G401.6 (cell line): Measurements from ENCODE around the gene GCLC.

Experiments
- FAIRE-seq: peaks from 2 replicates; lab custom pipeline; 2012; peaks lifted over from hg19 to GRCh38; lab: Jason Lieb, UNC

GCLC gene

GRCh38 chr6:53523511-53524454 is 21.1 kb downstream of the GCLC start:
- FAIRE-seq = no peak

DNA sequence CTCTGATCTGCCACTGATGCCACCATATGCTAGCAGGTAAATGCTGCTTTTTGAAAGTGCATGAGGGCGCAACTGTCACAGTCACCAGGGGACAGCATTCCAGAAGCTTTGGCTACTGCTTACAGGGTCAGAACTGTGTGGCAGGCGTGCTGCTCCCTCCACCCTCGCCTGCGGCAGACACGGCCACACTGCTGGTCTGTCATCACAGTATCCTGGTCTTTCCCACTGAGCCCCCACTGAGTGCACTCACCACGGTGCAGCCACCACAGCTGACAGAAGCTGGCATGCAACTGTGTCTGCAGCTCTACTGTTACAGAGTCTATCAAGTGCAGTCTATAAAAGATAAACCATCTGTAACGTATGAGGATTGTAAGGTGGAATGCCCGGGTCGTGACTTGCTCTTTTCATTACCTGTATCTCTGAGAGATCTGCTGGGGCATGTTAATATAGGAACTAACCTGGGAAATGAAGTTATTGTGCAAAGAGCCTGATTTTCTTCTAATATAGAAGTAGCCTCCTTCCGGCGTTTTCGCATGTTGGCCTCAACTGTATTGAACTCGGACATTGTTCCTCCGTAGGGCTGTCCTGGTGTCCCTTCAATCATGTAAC is 24.5 kb downstream of the GCLC start:
- FAIRE-seq = no peak

DNA sequence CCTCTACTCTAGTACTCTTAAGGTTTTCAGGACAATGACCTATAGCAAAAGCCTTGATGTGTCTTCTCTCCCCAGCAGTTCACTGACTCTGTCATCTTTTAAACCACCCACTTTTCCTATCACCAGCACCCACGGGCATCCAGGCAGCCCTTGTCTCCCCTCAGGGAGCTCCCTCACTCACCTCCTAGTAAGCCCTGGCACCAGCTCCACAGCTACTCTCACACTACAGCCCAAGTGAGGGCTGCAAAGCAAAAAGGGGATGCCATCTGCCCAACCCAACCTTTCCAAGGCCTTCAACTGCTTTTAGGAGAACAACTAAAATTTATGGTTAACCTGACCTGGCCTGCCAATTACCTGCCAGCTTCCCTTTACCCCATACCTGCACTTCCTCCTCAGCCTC is 26.0 kb downstream of the GCLC start:
- FAIRE-seq = no peak

DNA sequence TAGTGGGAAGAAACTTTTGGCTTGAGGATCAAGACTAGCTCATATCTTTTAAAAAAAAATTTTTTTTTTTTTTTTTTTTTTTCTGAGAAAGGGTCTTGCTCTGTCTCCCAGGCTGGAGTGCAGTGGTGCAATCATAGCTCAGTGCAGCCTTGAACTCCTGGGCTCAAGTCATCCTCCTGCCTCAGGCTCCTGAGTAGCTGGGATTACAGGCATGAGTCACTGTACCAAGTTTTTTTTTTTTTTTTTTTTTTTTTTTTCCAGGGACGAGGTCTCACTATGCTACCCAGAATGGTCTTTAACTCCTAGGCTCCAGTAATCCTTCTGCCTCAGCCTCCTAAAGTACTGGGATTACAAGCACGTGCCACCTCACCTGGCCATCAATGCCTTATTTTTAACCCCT is 27.9 kb downstream of the GCLC start:
- FAIRE-seq = no peak

- no peak for FAIRE-seq
These were observed 30.2 kb downstream of the GCLC start for GRCh38 chr6:53514677-53515076.

DNA sequence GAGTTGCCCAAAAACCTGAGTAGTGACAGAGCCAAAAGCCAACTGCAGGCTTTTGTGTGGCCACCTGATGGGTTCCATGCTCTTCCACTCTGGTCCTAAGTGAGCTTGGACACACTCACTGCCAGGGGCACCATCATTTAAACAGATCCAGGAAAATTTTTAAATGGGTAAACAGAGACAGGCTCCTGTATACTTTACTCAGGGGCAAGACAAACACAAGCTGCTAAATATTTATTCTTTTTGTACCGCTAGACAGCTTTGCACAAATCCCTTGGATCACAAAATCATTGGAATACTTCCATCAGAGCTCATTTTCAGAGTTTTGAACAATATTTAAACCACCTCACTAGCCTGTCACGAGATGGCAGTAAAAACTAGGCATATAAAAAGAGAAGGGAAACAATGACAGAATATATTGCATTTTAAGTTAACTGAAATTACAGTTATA is 31.4 kb downstream of the GCLC start:
- no peak for FAIRE-seq

DNA sequence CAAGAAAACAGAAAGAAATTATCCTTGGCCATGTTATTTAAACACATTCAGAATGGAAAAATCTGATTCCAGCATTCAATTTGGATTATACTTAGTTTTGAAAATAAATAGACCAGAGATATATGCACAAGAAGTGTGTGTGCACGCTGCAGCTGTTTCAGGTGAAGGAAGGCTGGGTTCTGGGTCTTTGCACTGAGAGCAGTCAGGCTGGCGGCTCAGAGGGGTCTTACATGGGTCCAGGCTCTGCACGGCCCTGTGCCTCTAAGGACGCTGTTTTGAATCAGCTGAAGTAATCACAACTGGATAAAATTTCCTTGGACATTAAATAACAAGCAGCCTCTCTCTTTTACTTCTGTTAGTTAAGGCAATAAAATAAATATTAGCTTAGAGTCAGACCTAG is 31.8 kb downstream of the GCLC start:
- FAIRE-seq = no peak

DNA sequence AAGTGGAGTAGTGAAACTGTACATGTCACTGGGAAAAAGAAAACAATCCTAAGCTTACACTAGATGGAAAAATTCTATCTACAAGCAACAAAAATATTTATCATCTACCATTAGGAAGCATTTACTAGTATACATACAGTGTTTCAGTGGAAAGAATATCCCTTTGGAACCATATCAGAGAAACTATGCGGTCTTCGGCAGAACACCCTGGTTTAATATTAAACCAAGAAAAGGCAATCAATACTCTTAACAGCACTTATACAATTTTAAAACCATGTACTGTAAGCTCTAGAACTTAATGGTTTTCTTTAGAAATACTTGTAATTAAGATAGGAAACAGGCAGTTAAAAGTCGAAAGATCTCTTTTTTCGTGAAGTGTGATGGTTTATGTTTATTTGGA is 32.3 kb downstream of the GCLC start:
- no peak for FAIRE-seq

DNA sequence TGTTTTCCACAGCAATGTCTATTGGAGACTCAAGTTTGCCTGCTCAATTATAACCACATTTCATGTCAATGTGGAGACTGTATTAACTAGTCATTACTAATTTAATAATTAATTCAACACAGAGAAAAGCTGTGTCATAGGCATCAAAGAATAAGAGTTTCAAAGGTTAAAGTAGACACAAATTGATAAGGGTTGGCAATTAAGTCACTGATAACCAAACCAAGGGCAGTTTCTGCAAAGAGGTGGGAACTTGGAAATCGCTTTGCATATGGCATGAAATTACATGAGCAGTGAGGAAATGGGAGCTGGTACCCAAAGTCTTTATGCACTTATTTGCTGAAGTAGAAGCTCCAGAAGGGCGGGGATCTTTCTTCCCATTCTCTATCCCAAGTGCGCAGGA is 34.2 kb downstream of the GCLC start:
- no peak for FAIRE-seq

DNA sequence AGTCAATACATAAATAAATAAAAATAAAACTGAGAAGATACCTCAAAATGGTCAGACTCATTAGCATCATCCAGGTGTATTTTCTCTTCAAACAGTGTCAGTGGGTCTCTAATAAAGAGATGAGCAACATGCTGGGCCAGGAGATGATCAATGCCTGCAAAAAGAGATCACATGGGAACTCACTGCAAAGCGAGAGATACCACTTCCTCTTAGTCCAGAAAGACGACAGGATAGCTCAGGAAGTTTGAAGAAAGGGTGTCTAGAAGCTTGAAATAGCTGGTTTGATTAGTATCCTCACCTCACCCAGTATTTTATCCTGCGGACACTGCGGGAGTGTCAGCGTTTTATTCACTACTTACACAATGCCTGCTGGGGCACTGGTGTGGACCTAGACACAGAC is 38.0 kb downstream of the GCLC start:
- FAIRE-seq = no peak

GRCh38 chr6:53504512-53504911 is 40.4 kb downstream of the GCLC start:
- no peak for FAIRE-seq

- no peak for FAIRE-seq
These were observed 41.8 kb downstream of the GCLC start for GRCh38 chr6:53503060-53503459.

DNA sequence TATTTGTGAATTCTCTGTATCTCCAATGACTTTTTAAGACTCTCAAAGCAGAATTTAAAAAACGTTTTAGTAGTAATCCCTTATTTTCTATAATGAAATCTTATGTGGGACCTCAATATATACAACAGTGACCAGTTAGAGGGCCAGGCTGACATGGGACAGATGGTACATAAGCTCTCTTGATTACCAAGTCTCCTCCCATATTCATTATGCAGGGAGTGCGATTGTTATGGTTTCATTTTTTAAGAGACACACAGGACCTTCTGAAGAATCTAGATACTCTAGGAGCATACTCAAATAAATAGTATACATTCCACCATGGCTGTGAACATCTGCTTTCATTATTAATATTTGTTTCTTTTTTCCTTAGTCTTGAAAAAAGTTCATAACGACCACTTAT is 43.5 kb downstream of the GCLC start:
- no peak for FAIRE-seq

- FAIRE-seq = no peak
These were observed 44.8 kb downstream of the GCLC start for GRCh38 chr6:53500095-53500494.

GRCh38 chr6:53499094-53499493 is 45.8 kb downstream of the GCLC start:
- FAIRE-seq = no peak

- FAIRE-seq = no peak
These were observed 46.3 kb downstream of the GCLC start for GRCh38 chr6:53498649-53499048.

DNA sequence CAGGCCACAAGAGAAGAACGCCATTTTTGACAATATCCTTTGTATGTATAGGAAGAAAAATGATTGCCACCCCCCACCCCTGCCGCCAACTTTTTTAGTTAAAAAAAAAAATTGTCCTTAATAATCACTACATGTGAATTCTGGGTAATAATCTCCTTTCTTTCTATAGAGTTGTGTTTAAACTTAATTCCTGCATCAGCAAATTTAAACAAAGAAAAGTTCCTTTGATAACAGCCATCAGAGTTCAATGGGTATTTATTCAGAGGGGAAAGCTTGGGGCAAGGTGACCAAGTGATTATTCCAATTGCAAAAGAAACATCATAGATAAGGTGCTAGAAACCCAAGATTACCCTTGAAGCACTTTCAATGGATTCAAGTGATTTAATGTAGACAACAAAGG is 47.0 kb downstream of the GCLC start:
- FAIRE-seq = no peak

GRCh38 chr6:53496797-53497375 is 48.0 kb downstream of the GCLC start:
- FAIRE-seq = no peak

DNA sequence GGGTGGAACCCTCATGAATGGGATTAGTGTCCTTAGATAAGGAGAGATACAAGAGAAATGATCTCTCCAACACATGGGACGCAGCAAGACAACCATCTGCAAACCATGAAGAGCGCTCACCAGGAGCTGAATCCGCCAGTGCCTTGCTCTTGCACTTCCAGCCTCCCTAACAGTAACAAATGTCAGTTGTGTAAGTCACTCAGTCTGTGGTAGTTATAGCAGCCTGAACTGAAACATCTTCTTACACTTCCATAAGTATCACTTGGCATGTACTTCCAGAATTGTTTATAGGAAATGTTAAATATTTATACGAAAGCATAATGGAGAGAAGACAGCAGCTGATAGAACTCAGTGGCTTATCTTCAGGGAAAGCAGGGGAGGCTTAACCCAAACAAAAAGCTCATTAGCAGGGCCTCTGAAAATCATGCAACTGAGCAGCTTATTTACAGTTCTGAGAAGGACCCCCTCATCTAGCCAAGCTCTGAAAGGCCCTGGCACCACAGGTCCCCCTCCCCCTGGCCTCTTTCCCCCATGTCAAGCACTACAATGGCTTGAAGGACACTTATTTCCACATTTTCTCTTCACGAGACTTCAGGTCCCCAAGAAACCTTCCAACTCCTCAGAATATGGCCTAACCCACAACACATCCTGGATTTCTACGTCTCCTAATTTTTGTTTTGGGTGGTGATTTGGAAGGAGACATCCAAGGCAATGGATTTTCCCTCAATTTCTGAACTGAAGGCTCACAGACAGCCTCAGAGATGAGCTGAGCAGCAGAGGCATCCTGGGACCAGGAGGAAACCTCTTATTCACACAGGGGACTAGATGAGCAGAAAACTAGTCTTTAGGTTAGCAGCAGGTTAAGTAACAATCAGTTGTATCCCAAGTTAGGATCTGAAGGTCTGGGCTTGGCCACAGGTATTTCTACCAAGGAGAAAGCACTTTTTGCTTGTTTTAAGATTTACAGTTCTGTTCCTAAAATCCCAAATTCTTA is 49.1 kb downstream of the GCLC start:
- no peak for FAIRE-seq

DNA sequence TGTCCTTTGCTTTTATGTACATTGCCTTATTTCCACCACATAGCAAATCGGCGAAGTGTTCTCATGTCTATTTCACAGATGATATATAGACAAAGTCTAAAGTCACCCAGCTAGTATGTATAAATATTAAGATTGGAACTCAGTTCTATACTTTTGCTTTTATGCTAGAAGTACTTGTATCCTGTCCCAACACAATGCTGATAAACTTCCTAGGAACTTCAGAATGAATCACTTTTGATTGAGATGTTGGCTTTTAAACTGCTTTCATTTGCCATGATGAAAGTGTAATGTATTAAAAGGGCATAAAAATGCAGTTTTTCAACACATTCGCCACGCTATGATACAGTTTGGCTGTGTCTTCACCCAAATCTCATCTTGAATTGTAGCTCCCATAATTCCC is 50.8 kb downstream of the GCLC start:
- FAIRE-seq = no peak

DNA sequence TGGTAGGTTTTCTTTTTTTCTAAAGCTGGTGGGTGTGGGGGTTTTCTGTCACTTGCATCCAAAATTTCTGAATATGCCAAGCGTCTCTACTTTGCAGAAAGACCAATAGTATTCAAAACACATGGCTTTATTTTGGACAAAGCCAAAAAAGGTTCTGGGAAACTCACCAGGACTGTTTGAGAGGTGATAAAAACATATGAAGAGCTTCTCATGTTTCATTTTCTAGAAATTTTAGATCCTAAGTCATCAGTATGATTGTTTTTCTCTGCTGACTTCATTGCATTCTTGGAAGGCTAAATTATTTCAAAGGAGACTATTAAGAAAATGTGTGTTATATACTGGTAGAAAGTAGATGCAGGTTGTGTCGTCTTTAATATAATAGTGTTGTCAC is 51.3 kb downstream of the GCLC start:
- FAIRE-seq = no peak
